CD14-positive monocyte (primary cell): Measurements from ENCODE around the gene RARB. TPM values are rescaled to one million over a fixed set of nuclear protein-coding genes. Genes with fewer than 3 reads are reported as not detected.

ENCODE experiments used
- DNase-seq, 3 donors: peaks; one replicate each; pipeline ENCODE4 v3.0.0-alpha.2; 2011 to 2022
- H2AFZ ChIP-seq: 2 replicates; pipeline ENCODE4 v1.6.0; 2012; ENCODE audit warnings: mild to moderate bottlenecking, low read depth, low read length, inconsistent platforms; ENCODE audit not compliant: insufficient read depth, poor library complexity, severe bottlenecking
- H3K27ac ChIP-seq, 2 donors: 1 replicate in 1 of 2; 2 replicates in 1 of 2; pipeline ENCODE4 v1.5.1; 2012 to 2013; ENCODE audit warnings: low read length in 2 of 2, control low read depth in 1 of 2, inconsistent platforms in 1 of 2, low read depth in 1 of 2, mild to moderate bottlenecking in 1 of 2
- H3K27me3 ChIP-seq, 2 donors: one replicate each; pipeline versions ENCODE4 v1.6.0 to v1.6.1; 2011 to 2013; ENCODE audit warnings: low read length in 2 of 2; ENCODE audit not compliant: control insufficient read depth in 2 of 2, insufficient read depth in 2 of 2
- H3K36me3 ChIP-seq, 2 donors: replicated peaks in 1 of 2; 1 replicate in 1 of 2; 2 replicates in 1 of 2; pipeline versions ENCODE4 v1.5.1 to v1.6.1; 2012 to 2013; ENCODE audit warnings: low read length in 2 of 2, control low read depth in 1 of 2, inconsistent platforms in 1 of 2, mild to moderate bottlenecking in 1 of 2; ENCODE audit not compliant: insufficient read depth in 2 of 2, control insufficient read depth in 1 of 2
- H3K4me1 ChIP-seq, 2 donors: 1 replicate in 1 of 2; 2 replicates in 1 of 2; pipeline versions ENCODE4 v1.5.1 to v1.6.1; 2012 to 2013; ENCODE audit warnings: low read length in 2 of 2, control low read depth in 1 of 2, inconsistent platforms in 1 of 2, mild to moderate bottlenecking in 1 of 2, moderate library complexity in 1 of 2; ENCODE audit not compliant: insufficient read depth in 2 of 2, control insufficient read depth in 1 of 2
- H3K4me2 ChIP-seq: replicated peaks from 2 replicates; pipeline ENCODE3; 2012; ENCODE audit warnings: low read length, moderate library complexity, mild to moderate bottlenecking; ENCODE audit not compliant: poor library complexity, severe bottlenecking; ENCODE audit errors: extremely low read depth
- H3K4me3 ChIP-seq, 3 experiments: fragments of 200-600 bp in 1 of 3; sonication (generic) in 1 of 3; replicated peaks in 1 of 3; 1 replicate in 2 of 3; 2 replicates in 1 of 3; pipeline ENCODE4 v1.5.1; 2011 to 2013; ENCODE audit warnings: low read length in 3 of 3, mild to moderate bottlenecking in 3 of 3, control low read depth in 2 of 3, low read depth in 2 of 3, inconsistent platforms in 1 of 3, moderate library complexity in 1 of 3
- H3K79me2 ChIP-seq: 2 replicates; pipeline ENCODE4 v1.6.0; 2012; ENCODE audit warnings: mild to moderate bottlenecking, control low read depth, inconsistent platforms, low read length, moderate library complexity; ENCODE audit not compliant: insufficient read depth
- H3K9ac ChIP-seq: 2 replicates; pipeline ENCODE4 v1.6.0; 2017; ENCODE audit warnings: low read length, mild to moderate bottlenecking; ENCODE audit not compliant: insufficient read depth, poor library complexity, severe bottlenecking
- H3K9me3 ChIP-seq, 2 donors: replicated peaks in 1 of 2; 1 replicate in 1 of 2; 2 replicates in 1 of 2; pipeline versions ENCODE4 v1.5.1 to v1.6.1; 2012 to 2013; ENCODE audit warnings: low read length in 2 of 2, control low read depth in 1 of 2; ENCODE audit not compliant: control insufficient read depth in 1 of 2, insufficient read depth in 1 of 2
- H4K20me1 ChIP-seq: 2 replicates; pipeline ENCODE4 v1.6.0; 2012; ENCODE audit warnings: mild to moderate bottlenecking, low read length, control low read depth, moderate library complexity; ENCODE audit not compliant: insufficient read depth
- H3K27ac Mint-ChIP-seq, 7 donors: one replicate each; pipeline ENCODE4 v1.8.0; 2020; ENCODE audit warnings: mild to moderate bottlenecking in 7 of 7, mixed read lengths in 7 of 7, moderate library complexity in 6 of 7, inconsistent platforms in 2 of 7
- H3K27me3 Mint-ChIP-seq, 3 donors: one replicate each; pipeline ENCODE4 v1.8.0; 2021 to 2022; ENCODE audit warnings: low read depth in 3 of 3, mild to moderate bottlenecking in 3 of 3, mixed read lengths in 3 of 3, moderate library complexity in 3 of 3, inconsistent platforms in 1 of 3
- H3K36me3 Mint-ChIP-seq, 2 donors: one replicate each; pipeline ENCODE4 v1.8.0; 2020; ENCODE audit warnings: mixed read lengths in 2 of 2, inconsistent platforms in 1 of 2, mild to moderate bottlenecking in 1 of 2
- H3K4me1 Mint-ChIP-seq: one replicate; pipeline ENCODE4 v1.8.0; 2020; ENCODE audit warnings: mild to moderate bottlenecking, mixed read lengths
- H3K4me3 Mint-ChIP-seq, 2 donors: one replicate each; pipeline ENCODE4 v1.8.0; 2020; ENCODE audit warnings: mild to moderate bottlenecking in 2 of 2, mixed read lengths in 2 of 2, moderate library complexity in 1 of 2
- H3K9me3 Mint-ChIP-seq, 7 donors: one replicate each; pipeline ENCODE4 v1.8.0; 2020 to 2022; ENCODE audit warnings: mixed read lengths in 7 of 7, mild to moderate bottlenecking in 6 of 7, moderate library complexity in 6 of 7, inconsistent platforms in 2 of 7
- CTCF ChIP-seq: fragments of 200-600 bp; IDR thresholded peaks from one replicate; pipeline ENCODE4 v1.8.0; 2022; ENCODE audit warnings: antibody characterized with exemption, mild to moderate bottlenecking
- WGBS: methylation state at CpG from one replicate; pipeline ENCODE4 v1.1.5; 2013; ENCODE audit warnings: missing lambda C conversion rate; ENCODE audit not compliant: insufficient coverage; 5-methylcytosine and 5-hydroxymethylcytosine counted together
- intact Hi-C, 2 donors: fragments of 100-400 bp; cut with micrococcal nuclease; formaldehyde crosslinking; loops; one replicate each; pipeline versions ENCODE4 v1.15.0 to v1.15.1; 2023
- polyA plus RNA-seq, 3 donors: library from polyadenylated mRNA; depleted of rRNA in 1 of 3; unstranded in 2 of 3; stranded (reverse) in 1 of 3; fragments of 300-500 nt in 2 of 3; fragments of >200 nt in 1 of 3; fragmentation: Illumina TruSeq in 2 of 3; gene quantifications; 1 replicate in 2 of 3; 2 replicates in 1 of 3; pipeline ENCODE4 v1.2.3, GENCODE V29; 2012 to 2021

The RARB gene
- polyA plus RNA-seq, 3 donors, result not detected

- no peaks in the 10 kb centered on the region for H3K4me1 ChIP-seq
- no peaks in the 10 kb centered on the region for H3K27me3 ChIP-seq
- H3K27ac ChIP-seq, result no peak overlapping the region
- peaks cover 61 to 78% of the 10 kb centered on the region in 2 donors for H3K36me3 Mint-ChIP-seq
- DNase-seq, result no peak
- no peaks in the 10 kb centered on the region for H3K9me3 Mint-ChIP-seq
- no peaks in the 10 kb centered on the region for H4K20me1 ChIP-seq
- no peak overlapping the region for H3K4me3 ChIP-seq
- no peak overlapping the region for H3K4me2 ChIP-seq
- H3K27ac Mint-ChIP-seq, result peak overlapping the region in 1 of 7 donors; percentile 17
- H3K27me3 Mint-ChIP-seq, result no peaks in the 10 kb centered on the region
- H3K79me2 ChIP-seq, result no peaks in the 10 kb centered on the region
- intact Hi-C loops, result no loop called here
- H3K36me3 ChIP-seq, result peaks cover 78 to 97% of the 10 kb centered on the region in 2 donors
- no peaks in the 10 kb centered on the region for H3K4me1 Mint-ChIP-seq
- H3K4me3 Mint-ChIP-seq, result no peak overlapping the region
- no peak overlapping the region for H2AFZ ChIP-seq
- no CpG with 5 or more reads among the region's 5 CpGs for whole genome bisulfite sequencing
- no peak for TF ChIP-seq CTCF
- no peak overlapping the region for H3K9ac ChIP-seq
- no peaks in the 10 kb centered on the region for H3K9me3 ChIP-seq
These were observed 192.4 kb downstream of the RARB start for GRCh38 chr3:25620493-25620892.

GRCh38 chr3:25621087-25621486 is 193.0 kb downstream of the RARB start:
- Histone ChIP-seq H2AFZ (no peak overlapping the region), H3K4me3 (no peak overlapping the region), H3K36me3 (peaks cover 79 to 97% of the 10 kb centered on the region in 2 donors), H4K20me1 (no peaks in the 10 kb centered on the region), H3K27ac (no peak overlapping the region), H3K4me2 (no peak overlapping the region), H3K27me3 (no peaks in the 10 kb centered on the region), H3K4me1 (no peaks in the 10 kb centered on the region), H3K9me3 (no peaks in the 10 kb centered on the region), H3K9ac (no peak overlapping the region), H3K79me2 (no peaks in the 10 kb centered on the region)
- DNase-seq, result no peak
- no peaks in the 10 kb centered on the region for H3K27me3 Mint-ChIP-seq
- no peaks in the 10 kb centered on the region for H3K9me3 Mint-ChIP-seq
- intact Hi-C loops, result no loop called here
- peak overlapping the region in 4 of 7 donors; percentile 2 to 65 (median 24) for H3K27ac Mint-ChIP-seq
- H3K36me3 Mint-ChIP-seq, result peaks cover 65 to 81% of the 10 kb centered on the region in 2 donors
- WGBS, result no CpG with 5 or more reads among the region's 2 CpGs
- TF ChIP-seq CTCF, result no peak
- H3K4me3 Mint-ChIP-seq, result no peak overlapping the region
- no peaks in the 10 kb centered on the region for H3K4me1 Mint-ChIP-seq
